AG09309 (cell line): ENCODE data around the gene WDFY4.

Experiments
- DNase-seq: peaks from one replicate; pipeline ENCODE4 v3.0.0-alpha.2; 2010; ENCODE audit warnings: low read depth
- H3K4me3 ChIP-seq: 2 replicates; pipeline ENCODE4 v1.5.1; 2011; ENCODE audit warnings: mild to moderate bottlenecking, low read depth, low read length, moderate library complexity; ENCODE audit not compliant: control insufficient read depth
- CTCF ChIP-seq: IDR thresholded peaks from 2 replicates; pipeline ENCODE4 v1.5.1; 2011; ENCODE audit warnings: mild to moderate bottlenecking, low read depth, low read length, inconsistent platforms; ENCODE audit not compliant: insufficient read depth, control insufficient read depth; ENCODE audit errors: missing control alignments

The WDFY4 gene

GRCh38 chr10:48677625-48678024, 7.0 kb upstream of the WDFY4 start:
- no peak for DNase-seq
- no peak for TF ChIP-seq CTCF
- no peak overlapping the region for H3K4me3 ChIP-seq

- H3K4me3 ChIP-seq = no peak overlapping the region
- DNase-seq = no peak
- no peak for TF ChIP-seq CTCF
Measured at GRCh38 chr10:48678041-48678440, 6.6 kb upstream of the WDFY4 start.

- H3K4me3 ChIP-seq = no peak overlapping the region
- no peak for DNase-seq
- no peak for TF ChIP-seq CTCF
Measured at GRCh38 chr10:48681740-48682139, 2.9 kb upstream of the WDFY4 start.

GRCh38 chr10:48682265-48682664, 2.4 kb upstream of the WDFY4 start:
- H3K4me3 ChIP-seq = no peak overlapping the region
- no peak for TF ChIP-seq CTCF
- DNase-seq = no peak

GRCh38 chr10:48683424-48683823, 1.2 kb upstream of the WDFY4 start:
- H3K4me3 ChIP-seq = no peak overlapping the region
- no peak for DNase-seq
- no peak for TF ChIP-seq CTCF

GRCh38 chr10:48683868-48684267, 805 bp upstream of the WDFY4 start:
- TF ChIP-seq CTCF = no peak
- H3K4me3 ChIP-seq = no peak overlapping the region
- no peak for DNase-seq

- no peak overlapping the region for H3K4me3 ChIP-seq
- no peak for DNase-seq
- TF ChIP-seq CTCF = no peak
Measured at GRCh38 chr10:48684463-48684791, 246 bp upstream of the WDFY4 start.
